MCF 10A (cell line): ENCODE results near the gene KRT40. TPM values are rescaled to one million over a fixed set of nuclear protein-coding genes. Genes with fewer than 3 reads are reported as not detected.
A peak's percentile ranks its signal among the peaks of the same experiment; 100 is the strongest.

Experiments
- BruUV-seq: library from RNA; stranded (reverse); fragments of 400-500 nt; replicated peaks from 2 replicates; lab custom pipeline; 2021; lab: Mats Ljungman, UMichigan
- CTCF ChIA-PET: fragments of 300-600 bp; sonication (Branson Sonifier 250); formaldehyde crosslinking; extraction: SDS; loops from one replicate; lab custom pipeline; 2021; ENCODE audit warnings: antibody characterized with exemption, inconsistent platforms; lab: Yijun Ruan, JAX
- POLR2A ChIA-PET: fragments of 300-600, 350-650 bp; sonication (Branson Sonifier 250); formaldehyde crosslinking; extraction: SDS; loops from one replicate; lab custom pipeline; 2020; ENCODE audit warnings: antibody characterized with exemption, inconsistent platforms; lab: Yijun Ruan, JAX
- DNase-seq: peaks from one replicate; pipeline ENCODE4 v3.0.0-alpha.2; 2018; ENCODE audit not compliant: unreplicated experiment
- H3K27ac Mint-ChIP-seq: one replicate; pipeline ENCODE4 v1.8.0; 2022; ENCODE audit warnings: mild to moderate bottlenecking, low read depth, mixed read lengths; ENCODE audit not compliant: unreplicated experiment
- H3K27me3 Mint-ChIP-seq: one replicate; pipeline ENCODE4 v1.8.0; 2022; ENCODE audit warnings: mixed read lengths; ENCODE audit not compliant: insufficient read depth, unreplicated experiment
- H3K36me3 Mint-ChIP-seq: one replicate; pipeline ENCODE4 v1.8.0; 2022; ENCODE audit warnings: mild to moderate bottlenecking, moderate library complexity, mixed read lengths; ENCODE audit not compliant: insufficient read depth, unreplicated experiment
- H3K4me1 Mint-ChIP-seq: one replicate; pipeline ENCODE4 v1.8.0; 2022; ENCODE audit warnings: mixed read lengths; ENCODE audit not compliant: insufficient read depth, unreplicated experiment
- H3K4me3 Mint-ChIP-seq: one replicate; pipeline ENCODE4 v1.8.0; 2022; ENCODE audit warnings: mild to moderate bottlenecking, moderate library complexity, mixed read lengths; ENCODE audit not compliant: unreplicated experiment
- H3K9me3 Mint-ChIP-seq: one replicate; pipeline ENCODE4 v1.8.0; 2022; ENCODE audit warnings: mixed read lengths; ENCODE audit not compliant: unreplicated experiment
- intact Hi-C: fragments of 100-400 bp; cut with micrococcal nuclease; formaldehyde crosslinking; loops from 2 replicates; pipeline ENCODE4 v1.14.1; 2022
- total RNA-seq: library from RNA; stranded (reverse); gene quantifications from 2 replicates; pipeline ENCODE4 v1.2.3, GENCODE V29; 2022
- TF ChIP-seq, protein P1 (sequence below): fragments of 200-600 bp; IDR thresholded peaks from one replicate; pipeline ENCODE4 v1.8.0; 2022; ENCODE audit warnings: antibody characterized with exemption, mild to moderate bottlenecking; ENCODE audit not compliant: unreplicated experiment

The KRT40 gene
- total RNA-seq, 1 experiment from 2014 or later: not detected

DNA sequence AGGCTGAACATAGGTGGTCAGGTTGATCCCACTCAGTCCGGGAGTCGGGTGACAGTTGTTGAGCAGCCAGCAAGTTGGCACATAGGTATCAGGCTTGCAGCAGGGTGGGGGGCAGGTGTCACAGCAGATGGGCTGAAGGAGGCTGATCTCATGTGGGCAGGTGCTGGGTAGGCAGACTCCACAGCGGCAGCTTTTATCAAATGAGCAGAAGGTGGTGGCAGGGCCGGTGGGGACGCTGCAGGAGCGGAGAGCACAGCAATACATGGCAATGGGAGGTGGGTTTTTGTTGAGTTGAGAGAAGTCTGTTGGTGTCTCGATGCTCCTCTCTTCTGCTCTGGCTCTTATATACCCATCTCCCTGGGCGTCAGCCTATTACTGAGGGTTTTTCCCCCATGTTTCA, 24.7 kb upstream of the KRT40 start, which contains the start of gene KRTAP3-1:
KRTAP3-1 (minus strand) TSS at position 318 of the 400 bp plus-strand sequence; CDS start at position 264, 54 bp downstream.
- Mint-ChIP-seq H3K4me1 (peaks cover 4% of the 10 kb centered on the region), H3K4me3 (no peak within 1 kb of the TSS), H3K36me3 (no peaks in the 10 kb centered on the region), H3K27me3 (no peaks in the 10 kb centered on the region), H3K9me3 (no peaks in the 10 kb centered on the region), H3K27ac (no peak within 1 kb of the TSS)
- ChIA-PET CTCF (no interaction called here), POLR2A (interaction anchor here (0.6 kb wide), 1 partner anchor 9 kb away, joined by 3 read pairs; no protein-coding TSS in a partner anchor)
- intact Hi-C loops: no loop called here
- TF ChIP-seq, protein P1, sequence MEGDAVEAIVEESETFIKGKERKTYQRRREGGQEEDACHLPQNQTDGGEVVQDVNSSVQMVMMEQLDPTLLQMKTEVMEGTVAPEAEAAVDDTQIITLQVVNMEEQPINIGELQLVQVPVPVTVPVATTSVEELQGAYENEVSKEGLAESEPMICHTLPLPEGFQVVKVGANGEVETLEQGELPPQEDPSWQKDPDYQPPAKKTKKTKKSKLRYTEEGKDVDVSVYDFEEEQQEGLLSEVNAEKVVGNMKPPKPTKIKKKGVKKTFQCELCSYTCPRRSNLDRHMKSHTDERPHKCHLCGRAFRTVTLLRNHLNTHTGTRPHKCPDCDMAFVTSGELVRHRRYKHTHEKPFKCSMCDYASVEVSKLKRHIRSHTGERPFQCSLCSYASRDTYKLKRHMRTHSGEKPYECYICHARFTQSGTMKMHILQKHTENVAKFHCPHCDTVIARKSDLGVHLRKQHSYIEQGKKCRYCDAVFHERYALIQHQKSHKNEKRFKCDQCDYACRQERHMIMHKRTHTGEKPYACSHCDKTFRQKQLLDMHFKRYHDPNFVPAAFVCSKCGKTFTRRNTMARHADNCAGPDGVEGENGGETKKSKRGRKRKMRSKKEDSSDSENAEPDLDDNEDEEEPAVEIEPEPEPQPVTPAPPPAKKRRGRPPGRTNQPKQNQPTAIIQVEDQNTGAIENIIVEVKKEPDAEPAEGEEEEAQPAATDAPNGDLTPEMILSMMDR: no peak
- DNase-seq: no peak
- no TSS peak for BruUV-seq

DNA sequence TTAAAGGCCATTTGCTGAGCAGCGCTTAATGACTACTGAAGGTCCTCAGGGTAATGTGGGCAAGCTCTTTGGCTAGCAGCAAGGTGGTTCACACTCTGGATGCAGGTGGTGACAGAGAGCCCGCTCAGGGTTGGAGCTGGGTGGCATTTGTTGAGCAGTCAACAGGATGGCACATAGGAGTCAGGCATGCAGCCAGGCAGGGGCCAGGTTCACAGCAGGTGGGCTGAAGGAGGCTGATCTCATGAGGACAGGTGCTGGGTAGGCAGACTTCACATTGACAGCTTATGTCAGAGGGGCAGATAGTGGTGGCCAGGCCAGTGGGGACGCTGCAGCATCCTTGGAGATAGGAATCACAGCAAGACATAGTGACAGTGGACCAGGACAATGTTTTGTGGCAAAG, 20.3 kb upstream of the KRT40 start:
- CTCF ChIA-PET: no interaction called here
- TF ChIP-seq, protein P1: no peak
- no peak overlapping the region for H3K27ac Mint-ChIP-seq
- no peak overlapping the region for H3K4me3 Mint-ChIP-seq
- H3K27me3 Mint-ChIP-seq: no peaks in the 10 kb centered on the region
- H3K4me1 Mint-ChIP-seq: peaks cover 18% of the 10 kb centered on the region
- intact Hi-C loops: no loop called here
- POLR2A ChIA-PET: interaction anchor here (0.6 kb wide), 1 partner anchor 685 kb away, joined by 3 read pairs; no protein-coding TSS in a partner anchor
- no peaks in the 10 kb centered on the region for H3K36me3 Mint-ChIP-seq
- no TSS peak for BruUV-seq
- no peaks in the 10 kb centered on the region for H3K9me3 Mint-ChIP-seq
- no peak for DNase-seq

DNA sequence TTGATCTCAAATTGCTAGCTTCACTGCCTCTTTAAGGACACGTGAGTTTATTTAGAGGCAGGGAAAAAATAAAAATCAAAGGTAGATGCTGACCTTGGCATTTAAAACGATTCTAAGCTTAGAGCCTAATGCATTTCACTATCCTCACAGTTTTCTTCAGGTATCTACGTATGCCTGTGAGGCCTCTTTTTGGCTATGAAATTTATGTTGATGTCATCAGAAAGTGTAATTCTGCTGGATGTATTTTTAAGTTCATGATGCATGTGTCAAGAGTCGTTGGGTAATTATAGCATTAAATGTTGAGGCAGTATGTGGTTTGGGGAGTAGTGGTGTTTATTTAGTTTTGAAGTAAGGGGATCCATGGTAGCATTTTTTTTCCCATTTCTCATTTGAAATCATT, 19.8 kb upstream of the KRT40 start:
- intact Hi-C loops: no loop called here
- H3K27ac Mint-ChIP-seq: no peak overlapping the region
- TF ChIP-seq, protein P1: no peak
- ChIA-PET CTCF (no interaction called here), POLR2A (no interaction called here)
- no peak for DNase-seq
- H3K4me3 Mint-ChIP-seq: no peak overlapping the region
- no peaks in the 10 kb centered on the region for H3K9me3 Mint-ChIP-seq
- H3K27me3 Mint-ChIP-seq: no peaks in the 10 kb centered on the region
- peaks cover 18% of the 10 kb centered on the region for H3K4me1 Mint-ChIP-seq
- BruUV-seq: no TSS peak
- no peaks in the 10 kb centered on the region for H3K36me3 Mint-ChIP-seq

DNA sequence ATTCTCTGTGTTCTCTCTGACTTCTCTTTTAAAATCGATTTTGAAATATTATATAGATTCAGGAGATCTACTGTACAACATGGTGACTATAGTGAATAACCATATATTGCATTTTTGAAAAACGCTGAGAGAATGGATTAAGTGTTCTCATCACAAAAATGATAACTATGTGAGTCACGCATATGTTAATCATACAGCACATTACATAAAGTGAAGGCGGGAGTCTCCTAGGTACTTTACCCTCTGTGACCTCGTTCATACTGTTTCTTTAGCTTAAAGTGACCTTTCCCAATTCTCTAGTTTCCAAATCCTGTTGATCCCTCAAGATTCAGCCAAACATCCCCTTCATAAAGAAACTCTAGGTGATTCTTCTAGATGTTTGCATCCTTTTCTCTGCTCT, 18.7 kb upstream of the KRT40 start:
- H3K27ac Mint-ChIP-seq: no peak overlapping the region
- CTCF ChIA-PET: no interaction called here
- H3K4me3 Mint-ChIP-seq: no peak overlapping the region
- H3K9me3 Mint-ChIP-seq: no peaks in the 10 kb centered on the region
- H3K36me3 Mint-ChIP-seq: no peaks in the 10 kb centered on the region
- peak; percentile 50 for DNase-seq
- intact Hi-C loops: no loop called here
- no TSS peak for BruUV-seq
- peaks cover 18% of the 10 kb centered on the region for H3K4me1 Mint-ChIP-seq
- TF ChIP-seq, protein P1: no peak
- POLR2A ChIA-PET: no interaction called here
- no peaks in the 10 kb centered on the region for H3K27me3 Mint-ChIP-seq
